HG02885 (cell line): ENCODE data around the gene OR2J1.
"Not testable (repeated sequence)": the region's sequence is repeated elsewhere in the genome, so short reads cannot be mapped to it uniquely, and the experiment has no call there.

Experiments
- ATAC-seq: cut with Tn5 transposase; IDR thresholded peaks from one replicate; pipeline ENCODE4 v1.9.1; 2021; ENCODE audit warnings: mild to moderate bottlenecking; ENCODE audit not compliant: unreplicated experiment, poor library complexity

OR2J1 gene

GRCh38 chr6:29099190-29099589 lies at the start of gene OR2J1:
Gene OR2J1, plus strand, starts transcription at chr6:29099490. Its CDS starts 1,453 bp downstream, at chr6:29100943.
- ATAC-seq, result no peak

GRCh38 chr6:29051680-29052079 lies 47.6 kb upstream of the OR2J1 start:
- ATAC-seq, result no peak

GRCh38 chr6:29071831-29072723 lies 27.2 kb upstream of the OR2J1 start:
- peak; percentile 63 for ATAC-seq

DNA sequence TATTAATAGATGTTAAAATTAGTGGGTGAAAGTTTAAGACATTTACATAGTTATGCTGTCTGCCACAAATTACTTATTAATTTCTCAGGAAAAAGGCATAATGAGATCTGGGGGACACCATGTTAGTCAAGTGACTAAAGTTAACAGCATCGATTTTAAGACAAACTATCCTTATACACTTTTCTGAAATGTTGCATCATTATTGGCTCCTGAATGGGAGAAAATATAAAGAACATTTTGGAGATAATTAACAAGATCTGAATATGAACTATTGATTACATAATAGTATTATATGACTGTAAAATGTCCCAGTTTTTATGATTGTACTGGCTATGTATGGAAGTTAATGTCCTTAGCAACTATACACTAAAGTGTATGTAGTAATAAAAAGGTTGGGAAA lies 20.1 kb upstream of the OR2J1 start:
- no peak for ATAC-seq

DNA sequence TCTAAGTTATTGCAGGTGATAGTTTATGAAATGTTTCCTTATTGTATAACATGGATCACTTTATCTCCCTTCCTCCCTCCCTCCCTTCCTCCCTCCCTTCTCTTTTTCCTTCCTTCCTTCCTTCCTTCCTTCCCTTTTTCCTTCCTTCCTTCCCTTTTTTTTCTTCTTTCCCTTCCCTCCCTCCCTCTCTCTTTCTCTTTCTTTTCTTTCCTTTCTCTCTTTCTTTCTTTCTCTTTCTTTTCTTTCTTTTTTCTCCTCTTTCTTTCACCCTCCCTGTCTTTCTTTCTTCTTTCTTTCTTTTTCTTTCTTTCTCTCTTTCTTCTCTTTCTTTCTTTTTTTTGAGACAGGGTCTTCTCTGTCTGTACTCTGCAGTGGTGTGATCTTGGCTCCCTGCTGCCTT lies 18.0 kb upstream of the OR2J1 start:
- ATAC-seq, result no peak

- no peak for ATAC-seq
Observed at GRCh38 chr6:29082457-29082856, 16.8 kb upstream of the OR2J1 start.

DNA sequence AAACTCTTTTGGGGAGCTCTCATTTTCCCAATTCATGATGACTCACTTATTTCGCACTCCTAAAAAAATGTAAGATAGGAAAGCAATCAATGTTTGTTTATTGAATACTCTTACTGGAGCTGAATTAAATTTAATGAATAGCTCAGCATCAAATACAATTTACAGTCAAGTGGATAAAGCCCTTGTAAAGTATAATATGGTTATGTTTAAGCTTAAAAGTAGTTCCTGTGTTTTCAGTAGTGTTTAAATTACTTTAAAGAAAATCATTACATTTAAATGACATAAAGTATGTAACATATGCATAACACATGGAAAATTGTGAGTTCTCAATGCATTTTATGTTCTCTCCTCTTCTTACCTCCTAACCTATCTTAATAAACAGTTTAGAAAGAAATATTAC lies 12.1 kb upstream of the OR2J1 start, which contains the start of gene OR2B3:
TSS of gene OR2B3 (minus strand) at position 101 of the 400 bp plus-strand sequence. CDS start at position 36, 65 bp downstream.
- ATAC-seq, result no peak

DNA sequence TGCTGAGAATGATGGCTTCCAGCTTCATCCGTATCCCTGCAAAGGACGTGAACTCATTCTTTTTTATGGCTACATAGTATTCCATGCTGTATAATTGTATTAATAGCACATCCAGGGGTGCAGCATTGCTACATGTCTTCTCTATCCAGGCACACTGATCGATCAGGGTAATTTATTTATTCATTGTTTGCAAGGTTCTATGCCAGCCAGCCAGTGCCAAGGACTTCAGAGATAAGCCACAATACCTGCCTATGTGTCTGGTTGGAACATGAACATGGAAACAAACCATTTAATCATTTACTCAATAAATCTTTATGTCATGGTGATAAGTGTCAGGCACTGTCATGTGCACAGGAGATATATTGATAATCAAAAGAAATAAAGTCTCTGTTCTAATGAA lies 6.3 kb upstream of the OR2J1 start:
- no peak for ATAC-seq

GRCh38 chr6:29097803-29098202 lies 1.5 kb upstream of the OR2J1 start:
- ATAC-seq, result no peak

- no peak for ATAC-seq
Observed at GRCh38 chr6:29107758-29108157, 8.5 kb downstream of the OR2J1 start, which contains the start of gene OR2J3. Gene OR2J3, plus strand, starts transcription at chr6:29108058. Its CDS starts 3,833 bp downstream, at chr6:29111891.

DNA sequence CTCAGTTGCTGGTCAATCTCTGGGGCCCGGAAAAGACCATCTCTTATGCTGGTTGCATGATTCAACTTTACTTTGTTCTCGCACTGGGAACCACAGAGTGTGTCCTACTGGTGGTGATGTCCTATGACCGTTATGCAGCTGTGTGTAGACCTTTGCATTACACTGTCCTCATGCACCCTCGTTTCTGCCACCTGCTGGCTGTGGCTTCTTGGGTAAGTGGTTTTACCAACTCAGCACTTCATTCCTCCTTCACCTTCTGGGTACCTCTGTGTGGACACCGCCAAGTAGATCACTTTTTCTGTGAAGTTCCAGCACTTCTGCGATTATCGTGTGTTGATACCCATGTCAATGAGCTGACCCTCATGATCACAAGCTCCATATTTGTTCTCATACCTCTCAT lies 12.8 kb downstream of the OR2J1 start:
- ATAC-seq, result no peak

GRCh38 chr6:29114964-29115363 lies 15.7 kb downstream of the OR2J1 start:
- not testable (repeated sequence) for ATAC-seq

DNA sequence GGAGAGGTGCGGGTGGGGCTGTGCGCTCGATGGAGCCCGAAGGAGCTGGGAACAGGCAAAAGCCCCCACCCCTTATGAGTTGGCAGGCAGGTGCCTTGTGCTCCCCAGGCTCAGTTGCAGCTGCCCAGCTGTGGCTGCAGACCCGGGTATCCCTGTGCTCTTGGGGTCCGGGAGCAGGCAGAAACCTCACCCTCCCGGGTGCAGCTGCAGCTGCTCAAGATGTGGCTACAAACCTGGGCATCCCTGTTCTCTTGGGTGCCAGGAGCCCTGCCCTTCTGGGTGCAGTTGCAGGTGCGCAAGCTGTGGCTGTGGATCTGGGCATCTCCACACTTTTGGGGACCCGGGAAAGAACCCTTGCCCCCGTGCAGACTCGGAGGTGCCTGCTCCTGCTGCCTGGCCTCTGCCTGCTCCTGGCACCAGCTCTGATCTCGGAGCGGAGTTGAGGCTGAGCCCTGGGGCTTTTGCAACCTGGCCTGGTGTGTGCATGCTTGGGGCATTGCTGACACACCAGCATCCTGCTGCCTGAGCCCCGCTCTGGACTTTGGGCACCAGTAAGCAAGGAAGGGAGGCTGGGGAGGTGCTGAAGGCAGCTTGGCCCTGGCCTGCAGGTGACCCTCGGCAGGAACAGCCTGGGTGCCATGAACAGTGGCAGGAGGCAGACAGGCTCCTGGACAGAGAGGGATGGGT lies 30.2 kb downstream of the OR2J1 start:
- ATAC-seq, result no peak

DNA sequence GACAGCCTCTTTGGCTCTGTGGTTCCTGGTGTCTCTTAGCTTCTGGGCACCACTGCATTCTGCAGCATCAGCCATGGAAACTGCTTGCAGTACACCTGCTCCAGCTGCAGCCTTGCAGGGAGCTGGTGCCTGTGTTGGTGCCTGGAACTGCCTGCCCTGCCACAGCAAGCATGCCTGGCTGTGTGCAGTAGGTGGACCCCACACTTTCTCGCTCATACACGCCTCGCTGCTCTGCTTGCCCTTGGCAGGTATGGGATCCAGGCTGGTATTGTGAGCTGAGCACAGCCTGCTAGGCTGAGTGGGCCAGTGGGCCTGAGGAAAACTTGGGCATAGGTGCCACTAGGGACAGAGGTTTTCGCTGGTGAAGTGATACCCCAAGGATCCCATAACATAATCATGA lies 31.4 kb downstream of the OR2J1 start:
- ATAC-seq, result no peak

DNA sequence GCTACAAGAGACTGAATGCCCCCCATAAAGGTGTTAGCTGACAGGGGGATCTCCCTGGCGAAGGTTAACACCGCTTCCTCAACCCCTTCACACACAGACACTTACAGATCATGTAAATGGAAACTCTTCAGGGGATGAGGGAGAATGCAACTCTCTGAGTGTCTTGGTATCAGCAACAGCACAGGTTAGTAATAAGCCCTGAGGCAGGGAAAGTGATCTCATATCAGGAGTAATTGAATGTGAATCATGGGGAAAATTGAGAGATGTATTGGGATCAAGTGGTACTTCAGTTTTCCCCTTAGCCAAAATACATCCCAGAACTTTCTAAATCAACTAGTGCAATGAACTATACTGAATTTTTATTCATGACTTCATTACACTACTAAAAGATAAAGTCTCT lies 32.4 kb downstream of the OR2J1 start:
- no peak for ATAC-seq

DNA sequence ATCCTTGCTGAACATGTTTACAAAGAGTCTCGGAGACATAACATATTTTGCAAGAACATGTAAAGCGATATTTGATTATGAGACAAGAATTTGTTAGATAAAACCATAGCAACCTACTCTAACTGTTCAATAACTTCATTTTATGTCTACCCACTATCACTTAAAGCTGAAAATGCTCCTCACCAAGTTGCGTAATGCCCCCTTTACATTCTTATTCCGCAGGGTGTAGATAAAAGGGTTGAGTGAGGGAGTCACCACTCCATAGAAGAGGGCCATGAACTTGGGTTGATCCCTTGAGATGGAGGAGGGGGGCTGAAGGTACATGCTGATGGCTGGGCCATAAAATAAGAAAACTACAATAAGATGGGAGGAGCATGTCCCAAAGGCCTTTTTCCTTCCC lies 38.4 kb downstream of the OR2J1 start:
- ATAC-seq, result no peak

DNA sequence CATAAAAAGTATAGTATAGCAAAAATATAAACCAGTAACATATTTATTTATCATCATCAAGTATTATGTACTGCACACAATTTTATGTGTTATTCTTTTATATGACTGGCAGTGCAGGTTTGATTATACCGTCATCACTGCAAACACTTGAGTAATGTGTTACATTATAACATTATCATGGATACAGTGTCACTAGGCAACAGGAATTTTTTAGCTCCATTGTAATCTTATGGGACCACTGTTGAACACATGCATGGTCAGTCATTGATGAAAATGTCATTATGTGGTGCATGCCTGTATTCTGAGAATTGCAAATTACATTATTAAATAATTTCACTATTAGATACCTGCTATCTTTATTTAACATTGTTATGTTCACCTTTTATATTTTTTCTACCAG lies 42.3 kb downstream of the OR2J1 start:
- no peak for ATAC-seq

- no peak for ATAC-seq
Observed at GRCh38 chr6:29142309-29142708, 43.0 kb downstream of the OR2J1 start.

DNA sequence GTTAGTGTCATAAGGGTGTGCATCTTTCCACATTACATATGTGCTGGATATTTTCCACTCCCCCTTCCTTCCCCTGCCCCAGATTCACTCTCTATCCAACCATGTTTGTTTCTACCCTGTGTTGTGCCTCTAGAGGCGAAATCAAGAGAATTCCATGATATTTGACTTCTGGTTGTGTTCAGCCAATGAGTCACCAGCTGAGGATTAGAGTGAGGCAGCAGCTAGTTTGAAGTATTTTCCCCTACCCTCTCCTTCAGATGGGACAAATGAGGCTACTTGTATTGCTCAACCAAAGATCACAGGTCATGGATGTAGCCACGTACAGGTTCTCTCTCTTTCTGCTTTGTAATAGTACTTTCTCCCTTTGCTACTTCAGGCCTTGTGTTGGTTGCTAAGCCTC lies 46.9 kb downstream of the OR2J1 start:
- no peak for ATAC-seq

GRCh38 chr6:29147074-29147473 lies 47.8 kb downstream of the OR2J1 start:
- no peak for ATAC-seq

GRCh38 chr6:29149444-29149843 lies 50.2 kb downstream of the OR2J1 start:
- not testable (repeated sequence) for ATAC-seq
